GM08714 (cell line): Measurements from ENCODE around the gene KRTAP13-1.

Source experiments
- H3K4me3 ChIP-seq: fragments of 200-500 bp; sonication (Bioruptor generic); 2 replicates; pipeline ENCODE4 v1.5.1; 2014; ENCODE audit warnings: mild to moderate bottlenecking, low read length, inconsistent platforms
- ZNF274 ChIP-seq: IDR thresholded peaks from 2 replicates; pipeline ENCODE4 v1.6.1; 2012; ENCODE audit warnings: mild to moderate bottlenecking, low read depth, low read length

Gene KRTAP13-1

DNA sequence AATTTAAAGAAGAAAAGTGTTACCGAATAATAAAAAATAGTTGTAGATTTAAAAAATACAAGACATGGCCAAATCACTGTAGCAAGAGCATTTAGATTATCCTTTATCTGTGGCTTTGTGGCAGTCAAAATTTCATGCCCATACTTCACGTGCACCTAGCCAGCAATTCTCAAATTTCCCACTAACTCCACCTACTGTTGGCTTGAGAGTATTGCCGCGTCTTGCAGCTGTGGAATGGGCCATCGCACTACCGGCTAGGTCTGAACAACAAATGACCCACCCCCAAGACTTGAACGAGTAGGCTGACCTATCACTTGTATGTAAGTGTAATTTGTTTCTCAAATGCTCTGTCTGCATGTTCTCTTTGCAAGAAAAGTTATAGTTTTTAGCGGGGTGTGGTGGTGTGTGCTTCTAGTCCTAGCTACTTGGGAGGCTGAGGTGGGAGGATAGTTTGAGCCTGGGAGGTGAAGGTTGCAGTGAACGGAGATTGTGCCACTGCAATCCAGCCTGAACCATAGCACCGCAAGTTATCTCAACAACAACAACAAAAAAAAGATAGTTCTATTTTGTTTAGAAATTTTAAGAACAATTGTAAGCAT is 38.3 kb downstream of the KRTAP13-1 start:
- H3K4me3 ChIP-seq: no peak overlapping the region
- no peak for TF ChIP-seq ZNF274

DNA sequence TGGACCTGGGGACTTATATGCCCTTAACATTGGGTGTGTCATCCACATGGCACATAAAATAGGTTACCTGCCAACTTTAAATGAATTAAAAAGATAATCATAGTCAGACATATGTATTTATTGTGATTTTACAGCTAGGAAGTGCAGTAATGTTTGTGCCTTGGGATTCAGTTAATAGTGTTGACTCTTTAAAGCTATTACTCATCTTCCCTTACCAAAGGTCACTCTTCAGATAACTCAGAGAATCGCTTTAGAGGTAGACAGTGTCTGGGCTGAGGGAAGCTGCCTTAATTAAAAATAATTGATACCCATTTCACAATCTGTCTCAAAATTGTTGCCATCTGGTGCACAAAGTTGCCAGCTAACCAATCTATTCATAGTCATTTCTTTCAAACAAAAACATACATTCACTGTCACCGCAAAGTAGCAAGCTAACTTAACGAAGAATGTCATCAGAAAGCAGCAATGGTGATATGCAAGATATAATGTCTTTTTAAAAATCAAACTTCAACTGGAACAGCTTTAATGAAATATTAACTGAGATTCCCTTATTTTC is 41.3 kb downstream of the KRTAP13-1 start:
- H3K4me3 ChIP-seq: no peak overlapping the region
- no peak for TF ChIP-seq ZNF274

DNA sequence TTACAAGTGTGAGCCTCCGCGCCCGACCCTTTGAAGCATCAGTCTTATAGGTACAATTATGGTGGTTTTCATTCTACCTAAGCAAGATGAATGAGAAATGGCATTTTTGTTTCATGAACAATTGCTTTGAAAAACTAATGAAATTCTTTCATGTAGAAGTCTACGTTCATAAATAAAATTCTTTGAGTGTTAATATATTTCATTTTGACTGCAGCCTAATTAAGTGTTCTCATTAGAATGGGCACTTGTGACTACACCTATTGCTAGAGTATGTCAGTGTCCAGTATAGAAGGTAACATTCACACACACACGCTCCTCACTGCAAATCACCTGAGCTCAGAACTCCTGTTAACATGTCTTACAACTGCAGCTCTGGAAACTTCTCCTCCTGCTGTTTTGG is 44.1 kb downstream of the KRTAP13-1 start, which contains the start of gene KRTAP15-1:
Gene KRTAP15-1 (plus strand): TSS at position 301 of the 400 bp plus-strand sequence. CDS start 53 bp downstream, at position 354.
- no peak within 1 kb of the TSS for H3K4me3 ChIP-seq
- TF ChIP-seq ZNF274: no peak

DNA sequence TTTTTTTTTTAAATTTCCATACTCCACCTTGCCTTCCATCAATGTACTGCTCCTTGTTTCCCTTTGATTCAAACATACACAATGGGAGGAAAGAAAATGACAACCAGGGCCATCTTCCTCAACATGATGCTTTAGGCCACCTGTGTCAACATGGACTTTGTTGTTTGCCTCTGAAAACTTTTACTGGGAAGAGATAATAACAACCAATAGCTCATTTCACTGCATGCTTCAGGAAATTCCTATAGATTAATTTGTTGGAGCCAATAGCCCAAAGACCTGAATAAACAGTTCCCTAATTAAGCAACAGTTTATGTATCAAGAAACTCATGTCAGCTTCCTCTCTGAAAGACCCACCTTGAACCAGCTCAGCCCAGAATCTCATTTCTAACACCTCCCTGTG is 47.4 kb downstream of the KRTAP13-1 start:
- H3K4me3 ChIP-seq: no peak overlapping the region
- TF ChIP-seq ZNF274: no peak

DNA sequence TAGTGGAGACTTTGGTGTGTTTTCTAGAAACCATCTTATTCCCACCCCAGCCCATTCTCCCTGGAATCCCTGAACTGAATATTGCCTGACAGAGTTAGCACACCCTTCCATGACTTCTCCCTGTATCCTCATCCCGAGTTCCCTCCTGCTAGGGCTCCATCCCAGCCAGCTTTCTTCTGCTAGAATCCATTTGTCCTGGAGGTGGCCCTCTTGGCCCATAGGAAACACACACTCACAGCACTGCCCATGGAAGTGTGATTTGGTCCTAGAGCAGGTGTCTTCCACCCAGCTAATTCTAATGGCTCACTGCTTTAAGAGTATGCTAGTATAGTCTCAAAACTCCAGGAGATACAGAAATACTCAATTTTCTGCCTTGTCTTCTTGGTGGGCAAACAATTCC is 48.4 kb downstream of the KRTAP13-1 start:
- no peak overlapping the region for H3K4me3 ChIP-seq
- TF ChIP-seq ZNF274: no peak
